HG03095 (cell line): Measurements from ENCODE around the gene CDIP1.

Experiments used
- ATAC-seq: cut with Tn5 transposase; IDR thresholded peaks from one replicate; pipeline ENCODE4 v1.9.1; 2021; ENCODE audit warnings: moderate library complexity; ENCODE audit not compliant: unreplicated experiment

Gene CDIP1

GRCh38 chr16:4539716-4540284 lies 1.2 kb upstream of the CDIP1 start:
- no peak for ATAC-seq

- peak; percentile 26 for ATAC-seq
These were observed 913 bp downstream of the CDIP1 start for GRCh38 chr16:4537376-4538343.

- ATAC-seq, result no peak
These were observed 2.0 kb downstream of the CDIP1 start for GRCh38 chr16:4536391-4537106.

- ATAC-seq, result no peak
These were observed 2.9 kb downstream of the CDIP1 start for GRCh38 chr16:4535627-4536108.

- ATAC-seq, result no peak
These were observed 4.3 kb downstream of the CDIP1 start for GRCh38 chr16:4534151-4534790.

DNA sequence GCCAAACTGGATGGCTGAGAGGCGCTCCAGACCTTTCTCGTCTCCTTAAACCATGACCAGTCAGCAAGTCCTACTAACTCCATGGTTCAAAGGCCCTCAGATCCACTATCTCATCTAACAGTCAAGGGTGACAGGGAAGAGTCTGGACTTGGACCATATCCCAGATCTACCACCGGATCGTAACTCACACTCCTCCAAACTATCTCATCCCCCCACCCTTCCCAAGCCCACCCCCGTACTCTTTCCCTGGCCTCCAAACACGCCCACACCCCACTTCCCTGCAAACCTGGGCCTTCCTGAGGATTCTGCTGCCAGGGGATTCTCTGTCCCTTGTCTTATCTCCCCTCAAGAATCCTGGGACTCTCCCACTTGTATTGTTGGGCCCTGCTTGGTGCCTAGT lies 5.1 kb downstream of the CDIP1 start:
- no peak for ATAC-seq

DNA sequence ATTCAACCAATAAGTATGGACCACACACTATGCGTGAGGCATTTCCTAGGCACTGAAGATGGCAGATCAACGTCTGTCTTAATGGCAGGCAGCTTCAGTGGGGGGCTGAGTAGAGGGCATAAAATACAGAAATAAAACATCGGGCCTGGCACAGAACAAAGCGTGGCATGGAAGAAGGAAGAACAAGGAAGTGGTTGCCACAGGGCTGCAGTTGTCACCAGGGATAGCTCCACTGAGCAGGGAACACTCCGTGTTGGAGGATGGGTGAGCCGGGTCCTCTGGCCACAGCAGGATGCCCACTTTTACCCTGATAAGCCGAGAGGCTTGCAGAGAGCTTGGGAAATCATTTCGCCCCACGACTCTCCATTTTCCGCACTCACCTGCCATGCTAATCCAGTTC lies 6.3 kb downstream of the CDIP1 start:
- no peak for ATAC-seq

GRCh38 chr16:4531811-4532210 lies 6.8 kb downstream of the CDIP1 start:
- ATAC-seq, result no peak

GRCh38 chr16:4529085-4530060 lies 9.2 kb downstream of the CDIP1 start:
- no peak for ATAC-seq

GRCh38 chr16:4525634-4526277 lies 12.8 kb downstream of the CDIP1 start:
- no peak for ATAC-seq

DNA sequence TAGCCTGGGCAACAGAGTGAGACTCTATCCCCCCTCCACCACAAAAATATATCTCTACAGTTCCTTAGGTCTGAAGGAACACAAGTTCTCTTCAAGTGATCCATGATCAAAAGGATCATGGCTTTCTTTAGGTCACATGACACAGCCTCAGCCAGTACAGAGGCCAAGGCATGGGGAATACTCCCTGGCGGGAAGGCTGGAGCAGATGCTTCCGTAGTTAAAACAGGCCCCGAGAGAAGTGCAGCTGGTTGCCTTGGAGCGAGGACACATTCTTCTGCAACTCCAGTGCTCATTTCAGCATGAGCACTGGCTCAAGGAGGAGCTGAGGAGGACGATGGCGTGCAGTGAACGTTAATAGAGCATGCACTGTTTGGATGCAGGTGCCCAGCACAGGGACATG lies 13.5 kb downstream of the CDIP1 start:
- no peak for ATAC-seq

- ATAC-seq, result no peak
These were observed 14.0 kb downstream of the CDIP1 start for GRCh38 chr16:4524571-4524970.

DNA sequence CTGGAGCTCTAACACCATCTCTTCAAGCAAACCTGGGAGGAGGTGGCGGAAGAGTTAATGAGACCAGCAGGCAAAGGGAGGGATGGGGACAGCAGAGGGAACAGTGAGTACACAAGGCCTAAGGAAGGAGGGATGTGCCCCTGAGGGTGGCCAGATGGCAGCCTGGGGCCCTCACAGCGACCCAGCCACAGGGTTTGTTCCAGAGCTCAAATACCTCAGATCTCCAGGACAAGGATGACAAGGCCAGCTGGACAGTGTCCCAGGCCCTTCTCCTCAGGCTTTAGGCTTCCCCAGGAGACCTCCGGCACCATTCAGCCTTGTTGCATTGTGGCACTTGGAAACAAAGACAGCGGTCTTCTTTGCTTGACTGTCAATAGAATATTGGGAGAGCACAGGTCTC lies 14.9 kb downstream of the CDIP1 start:
- no peak for ATAC-seq

DNA sequence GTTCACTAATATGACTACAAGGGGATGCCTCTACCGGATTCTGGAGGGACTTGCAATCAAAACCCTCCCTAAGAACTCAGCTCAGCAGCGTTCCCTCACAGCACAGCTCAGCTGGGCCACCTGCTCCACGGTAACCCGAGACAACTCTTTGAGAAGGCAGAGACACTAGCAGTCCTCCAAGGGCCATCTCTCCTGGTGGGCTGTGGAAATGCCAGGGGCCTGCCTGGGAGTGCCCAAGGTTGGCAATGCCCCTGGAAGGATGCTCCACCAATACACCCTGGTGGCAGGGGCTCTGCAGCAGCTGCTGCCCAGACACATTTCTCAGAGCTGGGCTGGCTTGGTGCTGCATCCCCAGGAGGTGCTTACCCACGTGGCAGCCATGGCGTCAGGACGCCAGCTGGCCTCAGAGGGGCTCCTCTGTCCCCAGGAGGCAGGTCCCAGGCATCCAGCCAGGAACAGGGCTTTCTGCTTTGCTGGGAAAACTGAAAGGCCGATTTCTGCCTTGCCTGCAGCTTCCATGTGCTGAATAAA lies 16.5 kb downstream of the CDIP1 start:
- no peak for ATAC-seq

DNA sequence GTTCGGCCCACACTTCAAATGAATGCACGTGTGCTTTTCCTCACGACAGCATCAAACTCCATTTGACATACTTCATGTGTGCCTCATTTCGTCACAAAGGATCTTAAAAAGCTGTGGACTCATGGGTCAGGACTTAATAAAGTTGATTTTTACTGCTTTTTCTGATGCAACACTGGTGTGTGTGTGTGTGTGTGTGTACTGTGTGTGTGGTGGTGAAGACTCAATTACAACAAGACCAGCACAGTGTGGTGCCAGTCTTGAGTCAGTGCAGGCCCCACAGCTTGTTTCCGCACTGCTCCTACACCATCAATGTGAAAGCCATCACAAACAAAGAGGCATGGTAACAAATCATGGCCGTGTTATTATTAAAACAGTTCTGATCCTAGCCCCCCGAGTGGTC lies 17.7 kb downstream of the CDIP1 start:
- ATAC-seq, result no peak

DNA sequence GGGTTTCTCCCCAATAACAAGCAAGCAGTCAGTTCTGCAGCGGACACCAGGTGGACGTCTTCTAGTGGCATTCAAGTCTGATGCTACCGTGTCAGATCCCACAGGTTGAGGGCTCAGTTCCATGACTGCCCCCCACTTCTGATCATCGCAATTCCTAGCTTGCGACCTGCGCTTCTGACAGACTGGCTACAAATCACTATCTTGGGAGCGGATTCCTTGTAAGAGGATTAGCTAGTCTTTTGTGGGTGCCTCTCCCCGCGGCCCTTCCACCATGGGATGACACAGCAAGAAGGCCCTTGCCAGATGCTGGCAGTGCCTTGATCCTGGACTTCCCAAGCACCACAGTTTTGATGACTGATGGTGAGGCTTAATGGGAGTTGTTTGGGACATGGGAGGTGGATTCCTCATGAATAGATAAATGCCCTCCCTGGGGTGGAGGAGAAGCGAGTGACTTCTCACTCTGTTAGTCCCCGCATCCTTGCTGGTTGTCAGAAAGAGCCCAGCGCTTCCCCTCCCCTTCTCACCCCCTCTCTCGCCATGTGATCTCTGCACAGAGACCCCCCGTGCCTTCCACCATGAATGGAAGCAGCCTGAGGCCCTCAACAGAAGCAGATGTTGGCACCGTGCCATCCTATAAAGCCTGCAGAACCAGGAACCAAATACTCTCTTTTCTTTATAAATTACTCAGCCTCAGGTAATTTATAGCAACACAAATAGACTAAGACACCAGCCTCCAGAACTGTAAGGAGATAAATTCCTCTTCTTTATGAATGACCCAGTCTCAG lies 19.1 kb downstream of the CDIP1 start:
- no peak for ATAC-seq

GRCh38 chr16:4517812-4518680 lies 20.5 kb downstream of the CDIP1 start:
- ATAC-seq, result no peak
